ENCODE data around the gene SLC30A2.

SLC30A2 gene

DNA sequence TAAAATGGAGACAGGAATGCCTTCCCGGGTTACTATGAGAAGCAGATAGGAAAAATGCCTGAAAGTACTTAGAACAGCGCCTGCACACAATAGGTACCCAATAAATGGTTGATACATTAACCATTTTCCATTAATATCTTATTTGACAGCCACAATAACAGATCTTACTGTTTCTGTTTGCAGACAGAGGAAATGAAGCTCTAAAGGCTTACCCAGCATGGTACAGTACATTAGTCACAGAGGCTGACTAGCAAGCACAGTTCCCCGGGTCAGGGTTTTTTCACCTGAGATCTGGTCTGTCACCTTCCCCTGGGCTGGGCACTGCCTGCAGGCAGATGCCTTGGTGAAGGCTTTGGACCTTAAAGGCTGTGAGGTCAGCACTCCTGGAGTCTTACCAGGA lies 18.6 kb upstream of the SLC30A2 start:
- TF ChIP-seq, protein P1, sequence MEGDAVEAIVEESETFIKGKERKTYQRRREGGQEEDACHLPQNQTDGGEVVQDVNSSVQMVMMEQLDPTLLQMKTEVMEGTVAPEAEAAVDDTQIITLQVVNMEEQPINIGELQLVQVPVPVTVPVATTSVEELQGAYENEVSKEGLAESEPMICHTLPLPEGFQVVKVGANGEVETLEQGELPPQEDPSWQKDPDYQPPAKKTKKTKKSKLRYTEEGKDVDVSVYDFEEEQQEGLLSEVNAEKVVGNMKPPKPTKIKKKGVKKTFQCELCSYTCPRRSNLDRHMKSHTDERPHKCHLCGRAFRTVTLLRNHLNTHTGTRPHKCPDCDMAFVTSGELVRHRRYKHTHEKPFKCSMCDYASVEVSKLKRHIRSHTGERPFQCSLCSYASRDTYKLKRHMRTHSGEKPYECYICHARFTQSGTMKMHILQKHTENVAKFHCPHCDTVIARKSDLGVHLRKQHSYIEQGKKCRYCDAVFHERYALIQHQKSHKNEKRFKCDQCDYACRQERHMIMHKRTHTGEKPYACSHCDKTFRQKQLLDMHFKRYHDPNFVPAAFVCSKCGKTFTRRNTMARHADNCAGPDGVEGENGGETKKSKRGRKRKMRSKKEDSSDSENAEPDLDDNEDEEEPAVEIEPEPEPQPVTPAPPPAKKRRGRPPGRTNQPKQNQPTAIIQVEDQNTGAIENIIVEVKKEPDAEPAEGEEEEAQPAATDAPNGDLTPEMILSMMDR (IDR thresholded peaks at IDR 0.05; ENCODE audit: borderline replicate concordance, control extremely low read depth, extremely low read depth, insufficient read depth, missing control alignments), result no peak
- DNase-seq (ENCODE audit: low spot score), result no peak
- in situ Hi-C loops (cut with MboI; ENCODE audit: low sequenced_read_pairs, unreplicated experiment), result no loop called here

DNA sequence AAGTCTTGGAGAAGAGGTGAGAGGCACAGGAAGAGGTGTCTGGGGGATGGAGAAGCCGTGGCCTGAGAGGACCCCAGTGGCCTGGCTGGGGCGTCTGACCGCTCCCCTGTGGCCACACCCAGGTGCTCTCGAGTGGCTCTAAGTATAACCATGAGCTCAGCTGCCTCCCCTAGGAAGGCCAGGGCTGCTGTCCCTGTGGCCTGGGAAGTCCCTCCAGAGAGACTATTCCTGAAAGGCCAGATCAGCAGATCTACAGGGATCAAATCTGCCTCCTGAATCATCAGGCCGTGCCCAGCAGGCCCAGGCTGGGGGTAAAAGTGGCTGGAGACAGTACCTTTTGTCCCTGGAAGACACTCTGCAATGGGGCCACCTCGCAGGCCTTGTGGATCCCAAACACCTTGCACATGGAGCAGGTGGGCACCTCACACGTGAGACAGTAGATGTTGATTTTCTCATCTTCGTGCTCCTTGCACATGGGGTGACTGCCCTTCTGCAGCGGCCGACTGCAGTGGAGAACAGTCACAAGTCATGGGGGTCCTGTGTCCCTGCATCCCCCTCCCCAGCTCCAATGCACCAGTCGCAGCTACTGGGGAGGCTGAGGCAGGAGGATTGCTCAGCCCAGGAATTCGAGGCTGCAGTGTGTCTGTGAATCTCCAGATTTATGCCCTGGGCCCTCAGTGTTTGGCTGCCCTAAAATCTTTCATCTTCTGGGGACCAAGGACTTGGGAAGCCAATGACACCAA lies 15.1 kb upstream of the SLC30A2 start:
- in situ Hi-C loops (cut with MboI; ENCODE audit: low sequenced_read_pairs, unreplicated experiment), result no loop called here
- DNase-seq (ENCODE audit: low spot score), result no peak
- TF ChIP-seq, protein P1 (IDR thresholded peaks at IDR 0.05; ENCODE audit: borderline replicate concordance, control extremely low read depth, extremely low read depth, insufficient read depth, missing control alignments), result no peak

DNA sequence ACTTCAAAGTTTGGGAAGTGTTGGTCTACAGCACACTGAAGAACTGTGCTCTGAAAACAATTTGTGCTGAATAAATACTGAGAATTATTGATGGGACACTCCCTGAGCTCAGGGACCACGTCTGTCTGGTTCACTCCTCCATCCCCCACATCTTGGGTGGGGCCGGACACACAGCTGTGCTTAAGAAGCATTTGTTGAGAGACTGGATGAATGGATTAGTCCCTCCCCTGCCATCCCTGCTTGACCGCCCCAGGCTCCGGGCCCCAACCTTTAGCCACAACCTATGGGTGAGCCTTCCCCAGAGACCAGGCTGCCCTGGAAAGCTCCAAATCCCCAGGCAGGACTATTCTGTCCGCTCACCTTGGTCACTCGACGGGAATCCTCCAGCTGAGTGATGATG lies 14.0 kb upstream of the SLC30A2 start:
- DNase-seq (ENCODE audit: low spot score), result no peak
- in situ Hi-C loops (cut with MboI; ENCODE audit: low sequenced_read_pairs, unreplicated experiment), result no loop called here
- TF ChIP-seq, protein P1 (IDR thresholded peaks at IDR 0.05; ENCODE audit: borderline replicate concordance, control extremely low read depth, extremely low read depth, insufficient read depth, missing control alignments), result no peak

DNA sequence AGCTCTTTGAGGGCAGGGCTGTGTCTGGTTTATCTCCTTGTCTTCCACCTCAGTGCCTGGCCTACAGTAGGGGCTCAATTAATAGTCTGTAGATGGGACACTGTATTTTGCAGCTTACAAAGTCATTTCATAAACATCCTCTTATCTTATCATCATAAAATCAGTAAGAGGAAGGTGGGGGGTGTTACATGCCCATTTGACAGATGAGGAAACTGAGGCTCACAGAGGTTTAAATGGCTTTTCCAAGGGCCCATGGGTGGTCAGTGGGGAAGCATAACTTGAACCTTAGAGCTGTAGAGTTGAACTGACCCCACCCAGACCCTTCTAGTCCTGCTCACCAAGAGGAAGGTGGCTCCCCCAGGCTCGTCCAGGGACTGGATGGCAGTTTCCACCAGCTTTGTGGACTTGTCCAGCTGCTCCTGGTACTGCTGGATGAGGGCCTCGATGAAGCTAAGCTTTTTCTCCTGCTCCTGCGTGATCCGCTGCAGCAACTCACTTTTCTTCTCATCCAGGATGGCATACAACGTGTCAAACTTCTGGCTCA lies 12.2 kb upstream of the SLC30A2 start:
- in situ Hi-C loops (cut with MboI; ENCODE audit: low sequenced_read_pairs, unreplicated experiment), result no loop called here
- DNase-seq (ENCODE audit: low spot score), result no peak
- TF ChIP-seq, protein P1 (IDR thresholded peaks at IDR 0.05; ENCODE audit: borderline replicate concordance, control extremely low read depth, extremely low read depth, insufficient read depth, missing control alignments), result no peak

DNA sequence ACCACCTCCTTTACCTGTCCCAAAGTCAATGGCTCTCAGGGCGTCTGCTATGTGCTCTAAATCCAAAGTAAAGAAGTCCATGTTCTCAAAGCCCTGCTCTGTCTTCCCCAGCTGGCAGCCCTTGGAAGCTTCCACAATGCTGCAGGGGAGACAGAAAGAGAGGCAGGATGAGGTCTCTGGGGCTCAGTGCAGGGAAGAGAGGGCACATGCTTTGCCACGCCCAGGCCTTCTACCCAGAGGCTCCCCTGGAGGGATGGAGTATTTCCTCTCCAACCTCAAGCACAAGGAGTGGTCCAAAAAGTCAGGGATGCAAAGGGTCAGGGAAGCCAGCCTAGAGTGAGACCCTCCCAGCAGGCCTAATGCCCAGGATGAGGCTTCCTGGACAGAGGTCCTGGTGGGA lies 11.3 kb upstream of the SLC30A2 start:
- TF ChIP-seq, protein P1 (IDR thresholded peaks at IDR 0.05; ENCODE audit: borderline replicate concordance, control extremely low read depth, extremely low read depth, insufficient read depth, missing control alignments), result no peak
- in situ Hi-C loops (cut with MboI; ENCODE audit: low sequenced_read_pairs, unreplicated experiment), result no loop called here
- no peak for DNase-seq (ENCODE audit: low spot score)

DNA sequence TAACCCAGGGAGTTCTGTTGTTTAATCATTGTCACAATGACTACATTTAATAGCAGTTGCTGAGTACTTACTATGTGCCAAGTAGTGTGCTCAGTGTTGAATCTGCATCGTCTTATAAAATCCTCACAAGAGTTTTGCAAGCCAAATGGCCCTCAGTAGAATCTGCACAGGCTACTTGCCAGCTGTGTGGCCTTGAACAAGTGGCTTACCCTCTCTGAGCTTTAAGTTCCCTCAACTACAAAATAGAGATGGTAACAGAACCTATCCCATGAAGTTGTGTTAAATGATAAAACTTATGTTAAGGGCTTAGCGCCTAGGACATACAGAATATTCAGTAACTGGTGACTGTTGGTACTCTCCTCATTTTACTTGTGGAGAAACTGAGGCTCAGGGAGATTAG lies 9.1 kb upstream of the SLC30A2 start:
- TF ChIP-seq, protein P1 (IDR thresholded peaks at IDR 0.05; ENCODE audit: borderline replicate concordance, control extremely low read depth, extremely low read depth, insufficient read depth, missing control alignments), result no peak
- in situ Hi-C loops (cut with MboI; ENCODE audit: low sequenced_read_pairs, unreplicated experiment), result no loop called here
- no peak for DNase-seq (ENCODE audit: low spot score)
